ENCODE measurements around the gene ENSA.

DNA sequence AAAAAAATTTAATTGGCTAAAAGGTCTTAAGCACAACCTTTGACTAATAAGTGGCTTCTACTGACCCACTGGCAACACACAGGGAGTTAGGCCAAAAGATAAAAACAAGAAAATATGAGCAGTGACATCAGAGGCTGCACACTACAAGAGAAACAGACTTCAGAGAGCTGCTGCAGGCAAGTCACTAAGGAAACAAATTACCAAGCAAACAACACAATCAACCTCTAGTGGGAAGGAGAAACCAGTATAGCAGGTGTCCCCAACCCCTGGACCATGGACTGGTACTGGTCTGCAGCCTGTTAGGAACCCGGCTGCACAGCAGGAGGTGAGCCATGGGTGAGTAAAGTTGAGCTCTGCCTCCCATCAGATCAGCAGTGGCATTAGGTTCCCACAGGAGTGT, 20.8 kb upstream of the ENSA start:
- TF ChIP-seq, protein P1, sequence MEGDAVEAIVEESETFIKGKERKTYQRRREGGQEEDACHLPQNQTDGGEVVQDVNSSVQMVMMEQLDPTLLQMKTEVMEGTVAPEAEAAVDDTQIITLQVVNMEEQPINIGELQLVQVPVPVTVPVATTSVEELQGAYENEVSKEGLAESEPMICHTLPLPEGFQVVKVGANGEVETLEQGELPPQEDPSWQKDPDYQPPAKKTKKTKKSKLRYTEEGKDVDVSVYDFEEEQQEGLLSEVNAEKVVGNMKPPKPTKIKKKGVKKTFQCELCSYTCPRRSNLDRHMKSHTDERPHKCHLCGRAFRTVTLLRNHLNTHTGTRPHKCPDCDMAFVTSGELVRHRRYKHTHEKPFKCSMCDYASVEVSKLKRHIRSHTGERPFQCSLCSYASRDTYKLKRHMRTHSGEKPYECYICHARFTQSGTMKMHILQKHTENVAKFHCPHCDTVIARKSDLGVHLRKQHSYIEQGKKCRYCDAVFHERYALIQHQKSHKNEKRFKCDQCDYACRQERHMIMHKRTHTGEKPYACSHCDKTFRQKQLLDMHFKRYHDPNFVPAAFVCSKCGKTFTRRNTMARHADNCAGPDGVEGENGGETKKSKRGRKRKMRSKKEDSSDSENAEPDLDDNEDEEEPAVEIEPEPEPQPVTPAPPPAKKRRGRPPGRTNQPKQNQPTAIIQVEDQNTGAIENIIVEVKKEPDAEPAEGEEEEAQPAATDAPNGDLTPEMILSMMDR (conservative IDR thresholded peaks at IDR 0.05; ENCODE audit: low read length) = no peak
- no peak for TF ChIP-seq EZH2phosphoT487 (IDR thresholded peaks at IDR 0.05; ENCODE audit: borderline replicate concordance)

Data from Loucy (cell line).